NCI-H1092 treated with DMSO at 0.1 percent for 48 hours (cell line): ENCODE measurements around the gene DPP6.
A peak's percentile ranks its signal among the peaks of the same experiment; 100 is the strongest.
"Not testable (repeated sequence)": the region's sequence is repeated elsewhere in the genome, so short reads cannot be mapped to it uniquely, and the experiment has no call there.

Experiments
- DNase-seq: peaks from one replicate; lab custom pipeline; 2025; lab: John Stamatoyannopoulos, UW

DPP6 gene

DNA sequence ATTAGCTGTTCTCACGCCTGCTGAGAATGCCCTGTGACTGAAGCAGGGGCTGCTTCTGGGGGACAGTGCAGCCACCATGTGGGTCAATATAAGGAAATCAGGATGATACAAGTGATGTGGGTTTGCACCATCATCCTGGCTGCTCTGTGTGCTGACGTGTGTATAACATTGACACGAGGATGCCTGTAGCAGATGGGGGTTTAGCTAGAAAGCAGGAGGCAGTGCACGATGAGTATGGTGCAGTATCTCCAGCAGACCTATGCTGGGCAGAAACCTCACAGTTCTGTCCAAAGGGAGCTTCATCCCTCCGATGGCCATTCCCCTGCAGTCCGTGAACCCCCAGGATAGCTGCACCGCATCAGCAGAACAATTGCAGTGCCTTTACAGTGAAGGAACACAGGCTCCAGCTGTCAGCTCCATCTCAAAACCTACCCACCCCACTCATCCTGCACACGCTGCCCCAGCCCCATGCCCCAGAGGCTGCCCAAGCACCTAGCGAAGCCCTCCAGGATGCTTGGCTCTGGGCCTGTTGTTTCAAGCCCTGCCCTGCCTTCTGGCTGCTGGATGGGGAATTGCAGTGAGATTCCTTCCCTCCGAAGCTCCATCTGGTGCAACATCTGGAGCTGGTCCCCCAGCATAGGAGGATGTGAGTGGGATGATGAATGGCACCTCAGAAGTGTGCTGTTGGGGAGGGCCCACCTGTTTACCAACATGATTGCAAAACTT is 96.8 kb downstream of the DPP6 start:
- not testable (repeated sequence) for DNase-seq

- DNase-seq = not testable (repeated sequence)
Measured at GRCh38 chr7:154150656-154151055, 98.5 kb downstream of the DPP6 start.

GRCh38 chr7:154151306-154151705 is 99.1 kb downstream of the DPP6 start:
- DNase-seq = not testable (repeated sequence)

DNA sequence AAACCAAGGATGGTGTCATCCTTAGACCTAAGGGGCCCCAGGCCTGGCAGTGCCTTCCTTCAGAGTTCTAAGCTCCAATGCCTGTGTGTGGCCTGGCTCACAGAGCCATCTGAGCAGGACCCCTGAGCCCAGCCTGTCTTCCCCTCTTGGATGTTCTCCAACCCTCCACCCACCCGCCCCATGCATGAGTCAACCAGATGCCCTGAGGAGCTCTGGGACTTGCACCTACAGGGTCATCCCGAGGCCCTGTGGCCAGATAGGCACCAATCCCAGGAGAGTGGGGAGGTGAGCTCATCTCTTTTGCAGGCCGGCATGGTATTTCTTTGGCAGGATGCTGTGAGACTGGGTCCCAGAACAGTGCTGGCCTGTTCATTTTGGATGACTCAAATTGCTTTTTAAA is 103.7 kb downstream of the DPP6 start:
- not testable (repeated sequence) for DNase-seq

- not testable (repeated sequence) for DNase-seq
Measured at GRCh38 chr7:154162921-154163320, 110.7 kb downstream of the DPP6 start.

- DNase-seq = not testable (repeated sequence)
Measured at GRCh38 chr7:154163642-154164041, 111.4 kb downstream of the DPP6 start.

DNA sequence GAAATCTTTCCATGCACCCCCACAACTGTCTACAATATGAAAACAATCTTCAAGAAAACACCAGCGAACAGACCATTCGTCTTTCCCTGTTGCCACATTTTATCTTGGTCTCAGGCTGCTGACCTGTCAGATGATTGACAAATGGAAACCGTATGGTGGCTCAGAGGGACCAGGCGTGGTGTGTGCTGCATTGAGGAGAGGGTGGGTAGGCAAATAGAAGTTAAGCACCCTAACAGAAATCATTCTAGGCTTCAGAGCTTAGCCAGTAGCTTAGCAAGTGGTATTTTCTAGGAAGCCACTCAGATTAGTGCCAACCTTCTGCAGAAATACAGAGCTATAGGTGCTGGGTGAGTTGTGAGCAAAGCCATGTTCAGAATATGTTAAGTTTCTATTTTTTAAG is 114.9 kb downstream of the DPP6 start:
- peak; percentile 23 for DNase-seq

DNA sequence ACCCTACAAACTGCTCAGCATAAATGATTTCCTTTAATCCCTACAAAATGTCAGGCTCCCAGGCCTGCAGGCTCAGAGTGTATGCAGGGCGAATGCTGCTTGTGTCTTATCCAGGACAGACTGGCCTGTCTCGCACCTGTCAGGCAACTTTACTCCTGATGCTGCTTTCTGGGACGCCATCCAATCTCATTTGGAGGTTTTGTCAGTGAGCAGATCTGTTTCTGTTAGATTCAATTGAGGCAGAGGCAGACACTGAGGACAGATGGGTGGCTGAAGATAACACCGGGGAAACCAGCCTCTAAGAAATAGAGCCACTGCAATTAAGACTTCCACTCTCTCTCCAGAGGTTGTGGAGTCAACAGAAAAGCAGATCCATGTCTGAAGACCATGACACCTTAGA is 115.6 kb downstream of the DPP6 start:
- peak; percentile 78 for DNase-seq

DNA sequence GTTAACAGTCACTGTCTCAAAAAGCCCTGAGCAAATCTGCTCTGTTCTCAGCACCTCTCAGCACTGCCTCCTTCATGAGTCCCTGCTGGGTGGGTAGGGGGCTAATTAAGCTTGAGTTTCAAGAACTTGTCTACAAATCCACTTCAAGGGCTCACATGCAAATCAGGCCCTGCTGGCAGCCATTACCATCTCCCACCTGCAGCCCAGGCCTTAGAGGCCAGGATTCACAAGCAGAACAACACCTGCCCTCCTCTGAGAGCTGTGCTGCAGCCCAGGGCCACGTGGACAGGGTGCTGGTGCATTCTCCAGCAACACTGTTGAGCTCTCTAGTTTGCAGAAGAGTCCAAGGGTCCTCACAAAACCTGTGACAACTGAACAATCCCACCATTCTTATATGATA is 119.2 kb downstream of the DPP6 start:
- DNase-seq = peak; percentile 11

GRCh38 chr7:154172236-154172635 is 120.0 kb downstream of the DPP6 start:
- DNase-seq = no peak

DNA sequence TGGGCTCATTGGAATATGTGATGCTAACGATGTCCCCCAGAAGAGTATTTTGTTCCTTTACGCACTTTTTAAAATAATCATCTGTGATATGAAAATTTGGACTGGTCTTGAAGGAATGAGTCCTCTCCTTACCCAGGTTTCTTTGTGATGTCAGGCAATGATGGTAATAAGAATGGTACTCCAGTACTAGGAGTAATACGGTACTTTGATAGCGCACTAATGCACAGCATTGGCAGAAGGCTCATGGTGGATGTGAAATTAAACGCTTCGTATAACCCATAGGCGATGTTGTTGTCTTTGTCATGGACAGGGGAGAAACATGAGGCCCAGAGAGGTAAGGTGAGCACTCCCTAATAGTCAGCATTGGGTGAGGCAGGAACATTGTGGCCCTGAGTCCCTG is 125.4 kb downstream of the DPP6 start:
- no peak for DNase-seq

DNA sequence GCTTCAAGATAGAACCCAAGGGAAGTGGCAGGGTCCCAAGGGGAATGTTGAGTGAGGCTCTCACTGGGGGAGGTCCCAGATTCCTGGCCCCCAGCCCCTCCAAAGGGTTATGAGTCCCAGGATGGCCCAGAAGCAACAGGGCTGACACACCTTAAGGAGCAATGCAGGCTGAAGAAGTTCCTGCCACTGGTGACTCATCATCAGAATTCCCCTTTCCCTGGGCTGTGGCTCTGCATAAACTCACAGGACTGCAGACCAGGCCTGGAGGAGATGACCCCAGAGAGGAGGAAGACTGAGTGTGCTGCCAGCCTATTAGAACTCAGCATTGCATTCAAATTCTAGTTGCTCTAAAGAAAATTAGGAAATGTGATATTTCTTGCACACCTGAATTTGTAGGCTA is 126.7 kb downstream of the DPP6 start:
- no peak for DNase-seq

DNA sequence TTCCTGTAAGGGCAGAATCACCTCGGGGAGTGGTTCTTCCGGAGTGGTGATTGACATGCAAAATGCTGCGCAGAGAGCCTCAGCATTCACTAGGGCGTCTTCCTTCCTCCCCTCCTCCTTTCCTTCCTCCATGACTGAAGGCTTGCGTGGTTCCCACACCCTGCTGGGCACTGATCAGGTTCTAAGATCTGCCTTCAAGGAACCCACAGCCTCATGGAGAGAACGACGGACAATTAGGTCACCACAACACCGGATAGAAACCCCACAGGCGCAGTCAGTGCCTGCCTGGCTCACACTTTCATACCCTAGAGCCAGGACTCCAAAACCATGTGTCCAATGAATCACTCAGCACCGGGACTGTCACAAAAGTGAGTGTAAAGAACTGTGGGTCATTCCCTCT is 131.3 kb downstream of the DPP6 start:
- DNase-seq = no peak

DNA sequence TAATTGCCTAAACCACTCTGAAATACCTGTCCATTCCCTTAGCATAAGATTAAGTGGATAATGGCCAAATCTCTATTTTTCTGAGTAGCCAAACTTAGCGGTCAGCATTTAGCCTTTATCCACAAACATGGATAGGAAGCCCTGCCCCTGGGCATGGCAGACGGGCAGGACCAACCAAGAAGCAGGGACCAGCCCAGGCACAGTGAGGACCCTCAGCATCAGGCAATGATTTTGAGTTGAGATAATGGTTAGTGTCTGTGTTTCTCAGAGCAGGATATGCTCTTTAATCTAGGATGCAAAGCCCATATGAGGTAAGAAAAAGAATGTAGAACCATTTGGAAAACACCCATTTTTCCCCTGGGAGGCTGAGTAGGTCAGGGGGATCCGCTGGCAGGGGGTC is 131.7 kb downstream of the DPP6 start:
- no peak for DNase-seq

DNA sequence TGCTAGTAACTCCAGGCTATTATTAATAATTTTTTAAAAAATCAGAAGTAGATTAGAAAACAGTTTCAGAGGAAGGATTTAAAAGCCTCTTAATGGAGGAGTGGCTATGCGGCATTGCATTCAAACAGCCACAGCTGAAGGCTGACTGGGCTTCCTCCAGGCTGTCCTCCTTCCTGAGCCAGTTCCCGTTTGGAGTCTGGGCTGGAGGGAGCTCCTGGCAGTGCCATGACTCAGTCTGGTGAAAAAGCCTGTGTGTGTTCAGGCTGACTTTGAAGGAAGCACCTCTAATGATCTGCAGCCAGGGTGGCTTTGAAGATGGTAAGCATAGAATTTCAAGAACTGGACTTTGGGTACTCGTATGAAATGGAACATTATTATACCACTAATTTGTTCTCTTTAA is 134.6 kb downstream of the DPP6 start:
- DNase-seq = no peak

DNA sequence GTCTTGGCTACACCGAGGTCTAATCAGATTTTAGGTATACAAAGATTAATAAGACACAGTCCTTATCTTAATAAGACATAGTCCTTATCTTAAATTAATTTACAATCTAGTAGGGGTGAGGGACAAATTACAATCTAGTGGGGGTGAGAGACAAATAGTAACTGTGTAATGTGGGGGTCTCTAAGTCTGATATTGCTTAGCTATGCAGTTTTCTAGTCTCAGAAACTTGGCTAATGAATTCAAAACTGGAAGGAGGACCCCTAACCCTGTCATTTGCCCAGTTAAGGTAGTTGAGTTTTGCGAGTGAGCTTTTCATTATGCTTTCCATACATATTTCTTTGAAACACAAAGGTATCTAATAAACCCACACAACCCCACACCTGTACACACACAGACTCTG is 136.1 kb downstream of the DPP6 start:
- DNase-seq = no peak

- DNase-seq = no peak
Measured at GRCh38 chr7:154195266-154195665, 143.1 kb downstream of the DPP6 start.

GRCh38 chr7:154198481-154198880 is 146.3 kb downstream of the DPP6 start:
- no peak for DNase-seq

DNA sequence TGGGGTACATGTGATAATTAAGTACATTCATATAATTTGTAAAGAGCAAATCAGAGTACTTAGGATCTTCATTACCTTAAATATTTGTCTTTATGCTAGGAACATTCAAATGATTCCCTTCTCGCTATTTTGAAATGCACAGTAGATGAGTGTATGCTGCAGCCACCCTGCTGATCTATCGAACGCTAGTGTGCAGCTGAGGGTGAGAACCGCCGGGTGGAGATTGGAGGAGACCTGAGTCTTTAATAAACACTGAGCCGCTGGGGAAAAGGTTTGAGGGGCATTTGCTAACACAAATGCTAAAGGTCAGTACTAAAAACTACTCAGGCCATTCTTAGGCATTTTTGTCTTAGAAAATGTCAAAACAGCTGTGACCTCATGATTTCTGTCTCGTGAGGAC is 148.0 kb downstream of the DPP6 start:
- DNase-seq = no peak

- no peak for DNase-seq
Measured at GRCh38 chr7:154202002-154202401, 149.8 kb downstream of the DPP6 start.

GRCh38 chr7:154204046-154204445 is 151.8 kb downstream of the DPP6 start:
- DNase-seq = no peak

DNA sequence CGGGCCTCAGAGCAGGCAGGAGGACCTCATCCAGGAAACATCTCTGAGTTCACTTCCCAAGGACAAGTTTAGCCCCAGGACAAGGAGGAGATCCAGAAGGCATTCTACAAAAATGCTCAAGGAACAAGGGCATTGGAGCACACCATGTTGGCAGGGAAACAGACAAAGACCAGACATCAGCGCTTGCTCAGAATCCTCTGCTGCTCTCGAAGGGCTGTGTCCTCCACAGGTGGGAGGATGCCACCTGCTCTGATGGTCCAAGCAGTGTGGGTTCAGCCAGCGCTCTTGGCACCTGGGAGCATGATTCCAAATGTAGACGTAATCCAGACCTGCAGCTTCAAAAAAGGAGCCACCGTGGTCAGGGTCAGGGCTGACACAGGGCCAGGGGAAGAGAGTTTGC is 160.7 kb downstream of the DPP6 start:
- DNase-seq = no peak

DNA sequence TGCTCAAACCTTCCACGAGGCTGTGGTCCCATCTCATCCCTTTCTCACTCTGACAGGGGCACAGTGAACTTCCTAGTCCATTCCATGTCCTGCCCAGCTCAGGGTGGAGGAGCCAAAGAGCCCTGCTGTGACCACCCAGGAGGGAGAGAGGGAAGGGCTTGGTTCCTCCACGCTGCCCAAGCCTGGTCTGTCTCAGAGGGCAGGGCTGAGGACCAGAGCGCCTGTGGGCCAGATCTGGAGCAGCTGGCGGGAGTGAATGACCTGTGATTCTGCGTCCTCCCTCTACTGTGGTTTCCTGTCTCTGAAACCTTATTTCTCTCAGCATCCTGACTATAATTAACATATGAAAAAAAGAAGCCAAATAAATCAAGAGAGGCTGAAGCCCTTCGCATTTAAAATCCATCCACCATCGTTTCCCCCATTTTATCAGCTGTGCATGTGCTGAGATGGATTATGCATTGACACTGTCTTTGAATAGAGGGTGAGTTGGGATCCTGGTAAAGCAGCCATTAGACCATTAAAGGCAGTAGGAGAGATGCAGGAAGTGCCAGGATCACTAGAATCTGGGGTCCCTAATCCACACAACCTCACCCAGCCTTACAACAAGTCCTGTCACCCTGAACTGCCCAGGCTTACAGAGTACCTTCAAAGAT is 165.6 kb downstream of the DPP6 start:
- DNase-seq = no peak

DNA sequence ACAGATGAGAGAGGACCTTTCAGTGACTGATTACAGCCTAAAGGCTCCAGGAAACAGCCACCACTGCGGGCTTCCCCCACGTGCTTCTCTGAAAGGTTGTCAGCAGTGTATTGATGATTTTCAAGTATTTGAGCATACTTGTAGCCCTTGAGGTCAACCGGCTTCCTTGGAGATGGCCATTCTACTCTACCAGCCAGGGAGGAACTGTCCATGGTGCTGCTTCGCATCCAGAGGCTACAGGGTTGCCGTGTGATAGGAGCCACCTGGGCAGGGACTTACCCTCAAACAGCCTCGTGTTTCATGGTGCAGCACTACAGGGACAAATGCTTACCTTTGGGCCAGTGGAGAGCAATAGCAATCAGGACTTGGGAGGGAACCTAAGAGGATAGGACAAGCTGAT is 179.5 kb downstream of the DPP6 start:
- no peak for DNase-seq
